ENCODE measurements around the gene SP4.

The SP4 gene

GRCh38 chr7:21427871-21428658, at the start of gene SP4:
TSS of gene SP4 (plus strand) at chr7:21428083. CDS start at chr7:21428252, 169 bp downstream.
- ATAC-seq, result peak; percentile 79
- TF ChIP-seq BACH2 (CRISPR knock-in tag; IDR thresholded peaks at IDR 0.05; ENCODE audit: borderline replicate concordance) (no peak), SNAI2 (CRISPR knock-in tag; IDR thresholded peaks at IDR 0.05) (no peak), ESRRG (CRISPR knock-in tag; IDR thresholded peaks at IDR 0.05) (peak; percentile 42; the same call in 1 of the 2 replicates)

DNA sequence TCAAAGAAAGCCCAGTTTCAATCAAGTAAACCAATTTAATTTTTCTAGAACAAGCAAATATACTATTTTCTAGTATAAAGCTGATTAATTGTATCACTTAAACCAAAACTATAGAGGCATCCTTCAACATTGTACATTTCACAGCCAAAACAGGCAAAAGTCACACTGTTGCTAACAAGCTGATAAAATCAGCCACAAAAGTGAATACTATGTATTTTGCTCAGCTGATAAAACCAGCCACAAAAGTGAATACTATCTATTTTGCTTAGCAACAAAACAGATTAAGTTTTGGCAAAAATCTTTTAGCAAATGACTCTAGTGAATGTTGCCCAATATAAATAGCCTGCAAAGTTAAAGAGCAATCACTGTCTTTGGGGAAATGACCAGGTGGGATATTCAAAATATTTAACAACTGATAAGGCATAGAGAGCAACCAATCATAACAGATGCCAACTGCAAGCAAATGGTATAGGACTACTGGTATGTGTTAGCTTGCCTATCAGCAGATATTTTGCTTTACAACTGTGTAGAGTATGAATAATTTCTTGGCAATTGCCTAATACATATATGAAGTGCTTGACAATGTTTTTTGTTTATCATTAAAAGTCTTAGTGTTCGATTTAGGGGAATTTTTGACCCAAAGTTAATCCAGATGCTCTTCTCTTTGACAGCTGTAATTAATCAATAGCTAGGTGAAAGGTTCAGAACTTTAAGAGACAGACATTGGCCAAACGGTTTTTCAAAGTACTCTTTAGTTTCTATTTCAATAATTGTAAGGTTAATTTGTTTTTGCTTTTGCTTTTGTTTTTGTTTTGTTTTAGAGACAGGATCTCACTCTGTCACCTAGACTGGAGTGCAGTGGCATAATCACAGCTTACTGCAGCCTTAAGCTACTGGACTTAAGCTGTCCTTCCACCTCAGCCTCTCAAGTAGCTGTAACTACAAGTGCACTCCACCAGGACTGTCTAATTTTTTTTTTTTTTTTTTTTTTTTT, 44.4 kb upstream of the SP4 start:
- ATAC-seq, result no peak
- no peak for TF ChIP-seq RARB (CRISPR knock-in tag; IDR thresholded peaks at IDR 0.05)
- no peak for TF ChIP-seq ZNF8 (CRISPR knock-in tag; IDR thresholded peaks at IDR 0.05)
- TF ChIP-seq GLIS3 (CRISPR knock-in tag; IDR thresholded peaks at IDR 0.05), result no peak
- no peak for TF ChIP-seq BACH2 (CRISPR knock-in tag; IDR thresholded peaks at IDR 0.05; ENCODE audit: borderline replicate concordance)
- no peak for TF ChIP-seq ZFP30 (CRISPR knock-in tag; IDR thresholded peaks at IDR 0.05)
- no peak for TF ChIP-seq PPARA (CRISPR knock-in tag; IDR thresholded peaks at IDR 0.05; ENCODE audit: borderline replicate concordance)
- no peak for TF ChIP-seq ESRRG (CRISPR knock-in tag; IDR thresholded peaks at IDR 0.05)
- TF ChIP-seq ZNF70 (CRISPR knock-in tag; IDR thresholded peaks at IDR 0.05), result no peak

- ATAC-seq, result no peak
- no peak for TF ChIP-seq CREB5 (CRISPR knock-in tag; IDR thresholded peaks at IDR 0.05; ENCODE audit: low read depth)
Measured at GRCh38 chr7:21393937-21394336, 33.9 kb upstream of the SP4 start.

GRCh38 chr7:21401944-21402343, 25.9 kb upstream of the SP4 start:
- TF ChIP-seq ZC3H10 (CRISPR knock-in tag; IDR thresholded peaks at IDR 0.05) (no peak), OSR1 (CRISPR knock-in tag; IDR thresholded peaks at IDR 0.05) (no peak), ISL1 (CRISPR knock-in tag; IDR thresholded peaks at IDR 0.05) (no peak), SNAI2 (CRISPR knock-in tag; IDR thresholded peaks at IDR 0.05) (no peak), BACH2 (CRISPR knock-in tag; IDR thresholded peaks at IDR 0.05; ENCODE audit: borderline replicate concordance) (no peak), PPARA (CRISPR knock-in tag; IDR thresholded peaks at IDR 0.05; ENCODE audit: borderline replicate concordance) (no peak), ARNTL (CRISPR knock-in tag; IDR thresholded peaks at IDR 0.05; ENCODE audit: borderline replicate concordance, low read depth) (no peak), TOX (CRISPR knock-in tag; IDR thresholded peaks at IDR 0.05; ENCODE audit: borderline replicate concordance) (no peak)
- TF ChIP-seq, protein P1, sequence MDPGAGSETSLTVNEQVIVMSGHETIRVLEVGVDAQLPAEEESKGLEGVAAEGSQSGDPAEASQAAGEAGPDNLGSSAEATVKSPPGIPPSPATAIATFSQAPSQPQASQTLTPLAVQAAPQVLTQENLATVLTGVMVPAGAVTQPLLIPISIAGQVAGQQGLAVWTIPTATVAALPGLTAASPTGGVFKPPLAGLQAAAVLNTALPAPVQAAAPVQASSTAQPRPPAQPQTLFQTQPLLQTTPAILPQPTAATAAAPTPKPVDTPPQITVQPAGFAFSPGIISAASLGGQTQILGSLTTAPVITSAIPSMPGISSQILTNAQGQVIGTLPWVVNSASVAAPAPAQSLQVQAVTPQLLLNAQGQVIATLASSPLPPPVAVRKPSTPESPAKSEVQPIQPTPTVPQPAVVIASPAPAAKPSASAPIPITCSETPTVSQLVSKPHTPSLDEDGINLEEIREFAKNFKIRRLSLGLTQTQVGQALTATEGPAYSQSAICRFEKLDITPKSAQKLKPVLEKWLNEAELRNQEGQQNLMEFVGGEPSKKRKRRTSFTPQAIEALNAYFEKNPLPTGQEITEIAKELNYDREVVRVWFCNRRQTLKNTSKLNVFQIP (CRISPR knock-in tag; IDR thresholded peaks at IDR 0.05; ENCODE audit: borderline replicate concordance, low read depth), result no peak
- no peak for ATAC-seq

DNA sequence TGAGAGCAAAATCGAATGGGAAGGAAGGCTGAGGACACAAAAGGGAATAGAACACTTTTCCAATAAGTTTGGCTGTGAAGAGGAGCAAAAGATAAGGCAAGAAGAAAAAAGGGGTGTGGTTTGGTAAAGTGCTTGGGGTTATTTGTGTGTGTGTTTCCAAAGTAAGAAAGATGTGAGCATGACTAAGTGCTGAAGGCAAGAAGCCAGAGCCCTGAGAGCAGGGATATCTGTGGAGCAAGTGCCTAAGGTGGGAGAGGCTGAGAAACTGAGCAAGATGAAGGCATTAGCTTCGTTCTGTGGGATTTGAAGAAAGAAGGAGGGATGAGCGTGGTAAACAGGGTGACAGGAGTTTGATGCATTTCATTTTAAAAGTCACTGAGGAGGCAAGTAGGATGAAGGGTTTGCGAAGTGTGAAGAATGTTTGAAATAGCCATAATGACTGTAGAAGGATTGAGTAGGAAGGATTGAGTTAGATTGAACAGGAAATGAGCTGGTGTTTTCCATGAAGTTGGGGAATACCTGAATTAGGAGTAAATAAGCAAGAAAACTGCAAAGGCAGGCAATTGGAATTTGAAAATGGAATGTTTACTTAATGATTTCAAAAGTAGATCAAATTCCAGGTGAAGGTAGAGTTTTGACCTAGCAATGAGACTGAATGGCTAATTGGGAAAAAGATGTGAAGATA, 19.9 kb upstream of the SP4 start:
- TF ChIP-seq PPARA (CRISPR knock-in tag; IDR thresholded peaks at IDR 0.05; ENCODE audit: borderline replicate concordance) (no peak), PATZ1 (CRISPR knock-in tag; IDR thresholded peaks at IDR 0.05; ENCODE audit: borderline replicate concordance) (no peak), SNAI2 (CRISPR knock-in tag; IDR thresholded peaks at IDR 0.05) (no peak), ZFP3 (CRISPR knock-in tag; IDR thresholded peaks at IDR 0.05) (no peak), ZNF8 (CRISPR knock-in tag; IDR thresholded peaks at IDR 0.05) (no peak), ZNF70 (CRISPR knock-in tag; IDR thresholded peaks at IDR 0.05) (no peak), ESRRG (CRISPR knock-in tag; IDR thresholded peaks at IDR 0.05) (no peak), GLIS3 (CRISPR knock-in tag; IDR thresholded peaks at IDR 0.05) (no peak), CSRNP3 (CRISPR knock-in tag; IDR thresholded peaks at IDR 0.05) (no peak), CREB5 (CRISPR knock-in tag; IDR thresholded peaks at IDR 0.05; ENCODE audit: low read depth) (no peak), ISL1 (CRISPR knock-in tag; IDR thresholded peaks at IDR 0.05) (no peak), ZFP30 (CRISPR knock-in tag; IDR thresholded peaks at IDR 0.05) (no peak), TCF4 (CRISPR knock-in tag; IDR thresholded peaks at IDR 0.05; ENCODE audit: borderline replicate concordance) (no peak), RARB (CRISPR knock-in tag; IDR thresholded peaks at IDR 0.05) (no peak)
- no peak for ATAC-seq

Measured in SK-N-SH treated with all-trans-retinoic acid at 6 μM for 48 hours (cell line).